ENCODE data around the gene FGFBP1.

FGFBP1 gene

GRCh38 chr4:15938640-15939039 lies at the start of gene FGFBP1:
TSS of gene FGFBP1 (minus strand) at chr4:15938740. CDS start at chr4:15936632, 2,108 bp downstream.
- no peak for DNase-seq

- no peak for DNase-seq
Measured at GRCh38 chr4:15988222-15988621, 49.7 kb upstream of the FGFBP1 start.

DNA sequence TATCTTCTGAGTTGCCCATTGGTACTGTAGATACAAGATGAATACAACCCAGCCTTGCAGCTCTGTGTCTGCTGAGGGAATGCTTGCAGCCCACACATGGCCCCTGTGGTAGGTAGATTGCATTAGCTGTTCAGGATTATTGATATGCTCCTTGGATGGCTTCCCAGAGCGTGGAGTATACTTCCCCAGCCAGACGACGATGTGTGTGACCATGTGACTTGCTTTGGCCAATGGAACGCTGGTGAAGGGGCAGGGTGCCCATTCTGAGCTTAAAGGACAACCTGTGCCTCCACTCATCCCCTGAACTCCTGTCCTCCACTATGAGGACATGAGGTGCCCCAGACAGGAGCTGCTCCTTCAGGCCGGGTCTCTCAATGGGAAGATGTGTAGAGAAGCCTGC lies 48.4 kb upstream of the FGFBP1 start:
- no peak for DNase-seq

DNA sequence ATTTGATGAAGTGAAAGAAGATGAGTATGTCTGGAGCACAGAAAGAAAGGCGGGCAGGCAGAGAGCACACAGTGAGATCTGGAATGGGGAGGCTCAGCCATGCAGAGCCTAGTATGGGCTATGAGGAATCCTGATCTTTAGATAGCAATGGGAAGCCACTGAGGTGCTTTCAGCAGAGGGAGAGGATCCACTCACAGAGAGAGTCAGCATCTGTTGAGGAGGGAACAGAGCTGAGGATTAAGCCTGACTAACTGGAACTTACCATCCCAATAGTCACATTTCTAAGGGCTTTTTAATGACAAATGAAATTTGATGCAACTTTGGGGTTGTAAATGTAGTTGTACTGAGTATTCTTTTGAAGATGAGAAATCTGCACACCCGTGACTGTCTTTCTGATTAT lies 45.1 kb upstream of the FGFBP1 start:
- DNase-seq = no peak

GRCh38 chr4:15982842-15983524 lies 44.4 kb upstream of the FGFBP1 start:
- no peak for DNase-seq

DNA sequence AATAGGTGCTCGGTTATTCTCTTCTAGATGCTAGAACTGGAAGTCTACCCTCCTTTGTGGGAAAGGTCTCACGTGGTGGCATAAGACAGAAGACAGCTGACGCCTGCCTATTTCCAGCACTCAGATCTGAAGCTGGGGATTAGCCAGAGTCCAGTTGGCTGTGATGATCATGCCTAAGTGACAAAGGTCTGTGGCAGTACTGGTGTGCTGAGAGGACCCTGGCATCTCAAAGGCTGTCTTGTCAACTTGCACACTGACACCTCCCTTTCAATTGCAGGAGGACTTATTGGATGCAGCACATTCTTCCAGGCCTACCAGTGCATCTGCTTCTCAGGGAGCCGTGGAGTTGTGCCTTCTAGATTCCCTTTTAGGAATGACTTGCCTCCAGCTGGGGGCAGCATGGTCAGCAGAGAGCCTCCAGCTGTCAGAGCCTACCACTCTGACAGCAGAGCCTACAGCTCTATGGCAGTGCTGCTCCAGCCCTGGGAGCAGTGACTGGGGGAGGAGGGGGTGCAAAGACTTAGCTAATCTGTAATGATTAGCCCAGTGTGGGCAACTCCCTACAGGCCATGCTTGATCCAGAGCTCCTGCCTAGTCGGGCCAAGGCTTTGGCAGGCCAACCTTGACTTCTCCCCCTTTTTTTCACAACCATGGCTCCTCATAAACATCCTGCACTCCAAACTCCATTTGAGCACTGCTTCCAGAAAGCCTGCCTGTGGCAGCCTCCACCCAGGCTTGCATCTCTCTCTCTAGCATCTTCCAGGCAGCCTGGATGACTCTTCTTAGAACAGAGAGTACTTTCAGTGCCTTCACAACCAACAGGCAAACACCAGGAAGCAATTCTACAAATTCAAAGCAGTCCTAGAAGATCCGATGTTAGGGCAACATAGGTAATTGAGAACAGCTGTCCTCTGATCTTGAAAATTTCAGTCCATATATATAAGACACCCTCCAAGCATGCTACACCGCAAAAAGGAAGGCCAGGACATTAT lies 38.2 kb upstream of the FGFBP1 start:
- no peak for DNase-seq

GRCh38 chr4:15971068-15971801 lies 32.7 kb upstream of the FGFBP1 start:
- DNase-seq = no peak

DNA sequence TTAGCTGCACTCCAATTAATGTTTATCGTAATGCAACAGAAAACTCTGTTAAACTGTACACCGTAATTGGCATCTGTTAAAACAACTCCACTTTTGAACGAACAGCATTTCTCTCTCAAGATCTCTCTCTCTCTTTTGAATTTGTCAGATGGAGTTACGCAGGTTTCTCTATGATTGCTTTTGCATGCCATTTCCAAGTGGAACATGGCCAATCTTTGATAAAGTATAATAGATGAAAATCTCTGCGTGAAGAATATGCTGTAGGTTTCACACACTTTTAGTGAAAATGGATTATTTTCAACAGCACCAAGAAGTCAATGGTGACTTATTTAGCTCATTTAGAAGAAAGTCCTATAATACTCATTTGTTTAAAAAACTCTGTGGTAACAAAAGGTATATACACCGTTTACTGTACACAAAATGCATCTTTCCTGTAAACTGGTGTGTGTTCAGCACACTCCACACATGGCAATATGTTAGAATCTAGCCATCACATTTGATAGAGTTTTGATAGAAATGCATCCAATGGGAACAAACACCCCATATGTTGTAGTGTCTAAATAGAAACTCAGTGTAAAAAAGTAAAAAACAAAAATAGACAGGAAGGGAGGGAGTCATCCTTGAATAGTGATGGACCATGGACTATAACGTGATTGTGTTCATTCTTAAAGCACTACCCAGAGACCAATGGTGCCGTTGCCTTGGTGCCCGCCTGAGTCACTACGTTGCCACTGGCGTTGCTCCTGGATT lies 30.2 kb upstream of the FGFBP1 start:
- no peak for DNase-seq

DNA sequence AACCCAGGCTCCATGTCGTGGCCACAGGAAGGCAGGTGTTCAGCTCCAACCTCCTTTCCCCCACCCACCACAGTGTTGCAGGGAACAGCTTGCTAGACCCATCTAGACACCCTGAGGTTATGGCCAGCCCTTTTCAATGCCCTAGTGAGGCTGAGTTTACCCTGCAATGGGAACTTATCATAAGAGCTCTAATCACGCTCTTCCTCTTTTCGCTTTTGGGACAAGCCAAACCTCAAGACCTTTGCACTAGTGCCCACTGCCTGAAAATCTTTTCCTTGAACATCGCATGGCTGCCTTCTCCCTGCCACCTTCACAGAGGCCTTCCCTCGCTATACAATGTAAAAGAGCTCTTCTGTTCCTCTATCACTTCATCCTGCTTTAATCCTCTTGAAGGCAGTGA lies 26.8 kb upstream of the FGFBP1 start:
- DNase-seq = no peak

- DNase-seq = no peak
Measured at GRCh38 chr4:15964159-15964558, 25.6 kb upstream of the FGFBP1 start.

- peak; percentile 41 for DNase-seq
Measured at GRCh38 chr4:15963576-15963975, 25.0 kb upstream of the FGFBP1 start.

DNA sequence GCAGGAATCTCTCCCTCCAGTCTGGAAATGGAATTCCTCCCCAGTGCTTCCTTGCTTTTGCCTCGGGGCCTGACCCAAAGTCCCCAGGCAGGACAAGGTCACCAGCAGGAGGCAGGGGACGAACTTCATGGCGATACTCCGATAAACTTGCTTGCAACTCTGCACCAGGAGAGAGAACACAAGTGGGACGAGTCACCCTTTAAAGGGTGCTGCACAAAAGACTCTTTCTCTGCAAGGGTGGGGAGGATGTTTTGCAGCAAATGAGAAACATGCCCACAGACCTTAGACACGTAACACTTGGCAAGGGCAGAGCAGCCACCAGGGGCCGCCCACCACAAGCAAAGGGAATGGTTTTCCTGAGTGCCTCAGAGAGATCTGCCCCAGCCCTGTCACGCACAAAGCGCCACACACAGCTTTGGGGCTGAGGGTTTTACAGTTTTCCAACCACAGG lies 24.5 kb upstream of the FGFBP1 start, which contains the start of gene FGFBP2:
TSS of gene FGFBP2 (minus strand) at position 175 of the 451 bp plus-strand sequence. CDS start at position 129, 46 bp downstream.
- peak; percentile 66 for DNase-seq

GRCh38 chr4:15961781-15962510 lies 23.4 kb upstream of the FGFBP1 start:
- peak; percentile 4 for DNase-seq

GRCh38 chr4:15958562-15958961 lies 20.0 kb upstream of the FGFBP1 start:
- no peak for DNase-seq

- peak; percentile 74 for DNase-seq
Measured at GRCh38 chr4:15956179-15956850, 17.8 kb upstream of the FGFBP1 start.

GRCh38 chr4:15955670-15956069 lies 17.1 kb upstream of the FGFBP1 start:
- DNase-seq = no peak

DNA sequence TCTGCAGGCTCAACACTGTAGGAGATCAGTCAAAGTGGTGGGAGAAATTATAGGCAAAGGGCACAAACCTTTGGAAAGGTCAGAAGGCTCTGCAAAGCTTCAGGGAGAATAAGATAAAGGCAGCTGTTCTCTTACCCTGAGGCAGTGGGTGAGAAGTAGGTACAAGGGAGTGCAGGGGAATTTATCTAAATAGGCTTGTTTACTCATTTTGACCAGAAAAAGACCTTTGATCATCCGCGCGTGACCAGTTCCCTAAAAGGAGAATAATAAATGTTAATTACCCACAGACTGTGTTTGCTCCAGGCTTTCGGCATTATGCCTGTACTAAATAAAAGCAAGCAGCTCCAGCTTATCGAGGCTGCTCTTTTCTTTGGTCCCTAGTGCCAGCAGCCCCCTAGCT lies 15.1 kb upstream of the FGFBP1 start:
- DNase-seq = no peak

GRCh38 chr4:15951781-15952180 lies 13.2 kb upstream of the FGFBP1 start:
- DNase-seq = no peak

DNA sequence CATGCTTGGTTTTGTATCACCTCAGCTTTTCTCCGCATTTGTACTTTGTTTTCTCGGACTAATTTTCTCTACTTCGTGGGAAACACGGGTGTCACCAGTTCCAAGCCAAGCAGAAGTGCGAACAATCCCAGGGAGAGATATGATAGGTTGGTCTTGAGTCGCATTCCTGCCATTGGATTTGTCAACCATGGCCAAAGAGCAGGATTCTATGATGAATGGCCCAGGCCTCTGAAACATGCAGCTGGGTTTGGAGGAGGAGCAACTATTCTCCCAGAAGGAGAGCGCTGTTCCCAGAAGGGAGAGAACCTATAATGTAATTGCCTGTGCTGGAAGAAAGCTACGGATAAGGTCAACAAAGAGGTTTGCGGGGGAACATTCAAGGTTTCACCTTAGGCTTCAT lies 10.3 kb upstream of the FGFBP1 start:
- DNase-seq = no peak

- no peak for DNase-seq
Measured at GRCh38 chr4:15947684-15948083, 9.1 kb upstream of the FGFBP1 start.

GRCh38 chr4:15945516-15945915 lies 7.0 kb upstream of the FGFBP1 start:
- DNase-seq = no peak
